Colonic mucosa (tissue), 4 donors: ENCODE measurements around the gene SFXN1. TPM values are rescaled to one million over a fixed set of nuclear protein-coding genes. Genes with fewer than 3 reads are reported as not detected.

Experiments used
- DNase-seq: peaks from one replicate; pipeline ENCODE4 v3.0.0-alpha.2; 2020
- H3K27ac ChIP-seq: fragments of 200-600 bp; one replicate; pipeline ENCODE4 v1.8.0; 2021
- H3K27me3 ChIP-seq: fragments of 200-600 bp; one replicate; pipeline ENCODE4 v1.8.0; 2021
- H3K36me3 ChIP-seq: fragments of 200-600 bp; one replicate; pipeline ENCODE4 v1.8.0; 2021
- H3K4me1 ChIP-seq: fragments of 200-600 bp; one replicate; pipeline ENCODE4 v1.8.0; 2021; ENCODE audit warnings: mild to moderate bottlenecking
- H3K4me3 ChIP-seq: fragments of 200-600 bp; one replicate; pipeline ENCODE4 v1.8.0; 2021
- H3K9ac ChIP-seq, 2 donors: one replicate each; pipeline ENCODE4 v1.7.0; 2013; ENCODE audit warnings: control low read depth in 2 of 2, low read depth in 2 of 2, low read length in 2 of 2
- H3K9me3 ChIP-seq: fragments of 200-600 bp; one replicate; pipeline ENCODE4 v1.8.0; 2021
- intact Hi-C: fragments of 100-400 bp; cut with DNase I; formaldehyde crosslinking; loops from one replicate; pipeline ENCODE4 v1.14.1; 2022
- total RNA-seq, 2 donors: library from RNA; stranded (reverse); fragmentation: NEBNext Ultra II Directional in 1 of 2; extraction: Animal tissue kit (Norgen Biotek cat#: 25700) in 1 of 2; gene quantifications; one replicate each; pipeline ENCODE4 v1.2.1, GENCODE V29; 2021
- TF ChIP-seq, protein P1 (sequence below): fragments of 200-600 bp; IDR thresholded peaks from one replicate; pipeline ENCODE4 v1.8.0; 2022; ENCODE audit warnings: antibody characterized with exemption, mild to moderate bottlenecking
- donor health status: healthy.
- donor health status: DM: no; HTN: no; CAD: no.
- donor health status: DM: no; HTN: no; CAD: no.

SFXN1 gene
- total RNA-seq, 2 donors from 2014 or later, result 71.9 to 95.7 TPM

DNA sequence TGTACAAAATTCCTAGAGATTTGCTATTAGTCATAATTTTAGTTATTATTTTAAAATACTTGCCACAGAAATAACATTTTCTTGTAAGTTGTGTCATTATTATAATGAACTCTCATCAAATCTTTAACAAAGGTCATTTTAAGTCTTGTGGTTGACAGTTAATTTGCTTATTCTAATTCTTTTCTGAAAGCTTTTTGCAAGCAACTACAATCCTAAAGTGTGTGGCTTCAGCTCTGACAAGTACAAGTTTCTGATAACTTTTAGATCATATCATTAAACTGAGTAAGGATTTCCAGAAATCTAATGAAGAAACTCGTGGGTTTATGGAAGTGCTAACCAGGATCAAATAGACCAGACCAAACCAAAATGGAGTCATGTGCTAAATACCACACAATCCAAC is 86.4 kb downstream of the SFXN1 start:
- intact Hi-C loops, result no loop called here
- H3K27me3 ChIP-seq, result no peaks in the 10 kb centered on the region

DNA sequence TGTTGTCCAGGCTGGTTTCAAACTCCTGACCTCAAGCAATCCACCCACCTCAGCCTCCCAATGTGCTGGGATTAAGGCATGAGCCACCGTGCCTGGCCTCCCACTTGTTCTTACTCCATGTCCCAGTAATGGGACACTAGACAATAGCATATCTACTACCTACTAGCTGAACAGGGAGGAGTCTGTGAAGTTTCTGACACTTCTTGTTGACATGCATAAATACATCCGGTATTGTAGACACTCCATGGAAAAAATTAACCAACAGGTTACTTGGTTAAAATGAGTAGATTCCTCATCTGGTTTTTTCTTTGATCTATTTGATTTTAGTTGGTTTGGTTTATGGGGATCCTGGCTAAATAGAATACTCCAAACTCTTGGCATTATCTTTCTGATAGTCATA is 88.3 kb downstream of the SFXN1 start:
- intact Hi-C loops, result no loop called here

More for the DNA sequence above, 86.4 kb downstream of the SFXN1 start:
- TF ChIP-seq, protein P1, sequence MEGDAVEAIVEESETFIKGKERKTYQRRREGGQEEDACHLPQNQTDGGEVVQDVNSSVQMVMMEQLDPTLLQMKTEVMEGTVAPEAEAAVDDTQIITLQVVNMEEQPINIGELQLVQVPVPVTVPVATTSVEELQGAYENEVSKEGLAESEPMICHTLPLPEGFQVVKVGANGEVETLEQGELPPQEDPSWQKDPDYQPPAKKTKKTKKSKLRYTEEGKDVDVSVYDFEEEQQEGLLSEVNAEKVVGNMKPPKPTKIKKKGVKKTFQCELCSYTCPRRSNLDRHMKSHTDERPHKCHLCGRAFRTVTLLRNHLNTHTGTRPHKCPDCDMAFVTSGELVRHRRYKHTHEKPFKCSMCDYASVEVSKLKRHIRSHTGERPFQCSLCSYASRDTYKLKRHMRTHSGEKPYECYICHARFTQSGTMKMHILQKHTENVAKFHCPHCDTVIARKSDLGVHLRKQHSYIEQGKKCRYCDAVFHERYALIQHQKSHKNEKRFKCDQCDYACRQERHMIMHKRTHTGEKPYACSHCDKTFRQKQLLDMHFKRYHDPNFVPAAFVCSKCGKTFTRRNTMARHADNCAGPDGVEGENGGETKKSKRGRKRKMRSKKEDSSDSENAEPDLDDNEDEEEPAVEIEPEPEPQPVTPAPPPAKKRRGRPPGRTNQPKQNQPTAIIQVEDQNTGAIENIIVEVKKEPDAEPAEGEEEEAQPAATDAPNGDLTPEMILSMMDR, result no peak
- no peak overlapping the region for H3K4me3 ChIP-seq
- no peaks in the 10 kb centered on the region for H3K4me1 ChIP-seq
- DNase-seq, result no peak
- no peak overlapping the region for H3K27ac ChIP-seq
- no peak overlapping the region for H3K9ac ChIP-seq
- no peaks in the 10 kb centered on the region for H3K36me3 ChIP-seq
- no peaks in the 10 kb centered on the region for H3K9me3 ChIP-seq

DNA sequence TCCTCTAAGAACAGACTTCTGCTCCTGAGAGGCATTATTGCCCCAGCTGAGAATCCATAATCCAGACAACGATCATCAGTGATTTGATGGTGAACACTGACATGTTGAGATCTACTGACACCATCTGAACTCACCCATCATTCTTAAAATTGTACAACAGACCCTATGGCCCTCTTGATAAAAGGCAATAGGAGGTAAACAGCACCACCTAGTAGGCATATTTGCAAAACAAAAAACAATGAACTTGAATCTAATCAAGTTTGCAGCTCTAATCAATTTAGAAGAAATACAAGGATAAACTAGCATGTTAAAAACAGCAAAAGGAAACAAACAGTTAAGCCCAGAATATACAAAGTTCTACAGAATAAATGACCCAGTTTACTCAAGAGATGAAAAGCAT is 89.6 kb downstream of the SFXN1 start:
- Histone ChIP-seq H3K27ac (no peak overlapping the region), H3K36me3 (no peaks in the 10 kb centered on the region), H3K9ac (no peak overlapping the region), H3K9me3 (no peaks in the 10 kb centered on the region), H3K27me3 (no peaks in the 10 kb centered on the region), H3K4me3 (no peak overlapping the region), H3K4me1 (no peaks in the 10 kb centered on the region)
- TF ChIP-seq, protein P1, result no peak
- no peak for DNase-seq
- intact Hi-C loops, result no loop called here

More for the DNA sequence above, 88.3 kb downstream of the SFXN1 start:
- H3K4me3 ChIP-seq, result no peak overlapping the region
- DNase-seq, result no peak
- H3K27ac ChIP-seq, result no peak overlapping the region
- no peak overlapping the region for H3K9ac ChIP-seq
- no peaks in the 10 kb centered on the region for H3K36me3 ChIP-seq
- H3K4me1 ChIP-seq, result no peaks in the 10 kb centered on the region
- no peaks in the 10 kb centered on the region for H3K27me3 ChIP-seq
- TF ChIP-seq, protein P1, result no peak
- H3K9me3 ChIP-seq, result no peaks in the 10 kb centered on the region

DNA sequence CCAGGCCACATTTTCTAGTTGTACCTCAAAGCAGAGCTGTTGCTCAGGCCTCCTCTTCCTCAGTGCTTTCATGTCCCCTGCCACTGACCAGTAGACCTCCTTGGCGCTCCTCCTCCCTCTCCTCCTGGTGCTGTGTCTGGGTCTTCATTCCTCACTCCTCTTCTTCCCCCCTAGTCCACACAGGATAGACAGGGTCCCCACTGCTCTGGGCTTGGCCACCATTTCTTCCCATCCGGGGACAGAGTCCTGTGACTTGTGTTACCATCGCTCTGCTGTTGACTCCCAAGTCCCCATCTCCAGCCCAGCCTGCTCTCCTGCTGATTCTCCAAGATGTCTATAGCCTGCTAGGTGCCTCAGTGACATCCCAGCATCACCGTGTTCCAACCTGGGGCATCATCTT is 91.3 kb downstream of the SFXN1 start:
- no peak overlapping the region for H3K9ac ChIP-seq
- H3K36me3 ChIP-seq, result no peaks in the 10 kb centered on the region
- H3K4me1 ChIP-seq, result no peaks in the 10 kb centered on the region
- no peak overlapping the region for H3K27ac ChIP-seq
- no peak for DNase-seq
- TF ChIP-seq, protein P1, result no peak
- no peaks in the 10 kb centered on the region for H3K9me3 ChIP-seq
- H3K4me3 ChIP-seq, result no peak overlapping the region
- H3K27me3 ChIP-seq, result peaks cover 3% of the 10 kb centered on the region
- intact Hi-C loops, result no loop called here

DNA sequence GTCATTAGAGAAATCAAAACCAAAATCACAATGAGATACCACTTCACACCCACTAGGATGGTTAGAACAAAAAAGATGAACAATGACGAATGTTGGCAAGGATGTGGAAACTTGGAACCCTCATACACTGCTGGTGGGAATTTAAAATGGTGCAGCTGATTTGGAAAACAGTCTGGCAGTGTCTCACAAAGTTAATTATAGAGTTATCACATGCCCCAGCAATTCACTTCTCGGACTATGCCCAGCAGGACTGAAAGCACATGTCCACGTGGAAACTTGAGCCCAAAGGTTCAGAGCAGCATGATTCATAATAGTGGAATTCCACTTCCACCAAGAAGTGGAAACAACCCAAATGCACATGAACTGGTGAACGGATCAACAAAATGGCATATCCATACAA is 94.5 kb downstream of the SFXN1 start:
- no peak overlapping the region for H3K4me3 ChIP-seq
- no peak overlapping the region for H3K9ac ChIP-seq
- H3K36me3 ChIP-seq, result no peaks in the 10 kb centered on the region
- peaks cover 3% of the 10 kb centered on the region for H3K27me3 ChIP-seq
- intact Hi-C loops, result no loop called here
- no peaks in the 10 kb centered on the region for H3K4me1 ChIP-seq
- DNase-seq, result peak; percentile 20
- H3K27ac ChIP-seq, result no peak overlapping the region
- no peaks in the 10 kb centered on the region for H3K9me3 ChIP-seq
- TF ChIP-seq, protein P1, result no peak
